Omental fat pad (tissue), 4 donors: ENCODE results near the gene PRTFDC1. TPM values are rescaled to one million over a fixed set of nuclear protein-coding genes. Genes with fewer than 3 reads are reported as not detected.

Source experiments
- ATAC-seq: fragments of 150-250 bp; one replicate; pipeline ENCODE4 v1.9.1; 2016; ENCODE audit warnings: mild to moderate bottlenecking, moderate library complexity; ENCODE audit not compliant: low FRiP score
- DNase-seq: peaks from one replicate; pipeline ENCODE4 v3.0.0-alpha.2; 2019; ENCODE audit warnings: low spot score
- CTCF ChIP-seq, 3 donors: fragments of 450-650 bp; IDR thresholded peaks; one replicate each; pipeline ENCODE4 v1.5.1; 2016 to 2017; ENCODE audit warnings: antibody characterized with exemption in 3 of 3, mild to moderate bottlenecking in 3 of 3, moderate library complexity in 2 of 3
- total RNA-seq, 4 donors: library from RNA; depleted of rRNA; stranded (reverse); fragments of >200 nt; gene quantifications; one replicate each; pipeline ENCODE4 v1.1.0, GENCODE V29; 2016

PRTFDC1 gene
- total RNA-seq, 4 donors from 2014 or later: 1.4 to 5.4 (median 2.5) TPM

GRCh38 chr10:24853661-24854060, 98.7 kb downstream of the PRTFDC1 start:
- ATAC-seq: no peak
- no peak for TF ChIP-seq CTCF (IDR thresholded peaks at IDR 0.05)
- no peak for DNase-seq

- ATAC-seq (no peak), DNase-seq (no peak)
- TF ChIP-seq CTCF (IDR thresholded peaks at IDR 0.05): no peak
Observed at GRCh38 chr10:24851629-24852028, 100.8 kb downstream of the PRTFDC1 start.

GRCh38 chr10:24850727-24851296, 101.6 kb downstream of the PRTFDC1 start:
- no peak for TF ChIP-seq CTCF (IDR thresholded peaks at IDR 0.05)
- ATAC-seq (no peak), DNase-seq (no peak)

- no peak for DNase-seq
- no peak for ATAC-seq
- TF ChIP-seq CTCF (IDR thresholded peaks at IDR 0.05): no peak
Observed at GRCh38 chr10:24849501-24850299, 102.7 kb downstream of the PRTFDC1 start.

- no peak for TF ChIP-seq CTCF (IDR thresholded peaks at IDR 0.05)
- no peak for DNase-seq
- ATAC-seq: no peak
Observed at GRCh38 chr10:24849051-24849450, 103.4 kb downstream of the PRTFDC1 start.

- no peak for TF ChIP-seq CTCF (IDR thresholded peaks at IDR 0.05)
- ATAC-seq (no peak), DNase-seq (no peak)
Observed at GRCh38 chr10:24848195-24848594, 104.2 kb downstream of the PRTFDC1 start.
